HEK293 (cell line): ENCODE results near the gene ILF3.

Experiments used
- BCL11A ChIP-seq: fragments of 450-650 bp; formaldehyde crosslinking; IDR thresholded peaks from 2 replicates; pipeline ENCODE4 v1.5.1; 2016; ENCODE audit warnings: low read depth, missing biosample characterization, missing genetic modification characterization
- CTCF ChIP-seq: fragments of 450-650 bp; formaldehyde crosslinking; IDR thresholded peaks from 2 replicates; pipeline ENCODE4 v1.5.1; 2016; ENCODE audit warnings: missing biosample characterization, missing genetic modification characterization
- MYNN ChIP-seq: fragments of 450-650 bp; formaldehyde crosslinking; IDR thresholded peaks from 2 replicates; pipeline ENCODE4 v1.5.1; 2016; ENCODE audit warnings: missing biosample characterization, missing genetic modification characterization, borderline replicate concordance
- YY2 ChIP-seq: fragments of 450-650 bp; formaldehyde crosslinking; IDR thresholded peaks from 2 replicates; pipeline ENCODE4 v1.5.1; 2016; ENCODE audit warnings: missing biosample characterization, missing genetic modification characterization
- ZBTB21 ChIP-seq: fragments of 450-650 bp; formaldehyde crosslinking; IDR thresholded peaks from 2 replicates; pipeline ENCODE4 v1.5.1; 2017; ENCODE audit warnings: missing biosample characterization, missing genetic modification characterization
- ZBTB49 ChIP-seq: fragments of 450-650 bp; formaldehyde crosslinking; IDR thresholded peaks from 2 replicates; pipeline ENCODE4 v1.5.1; 2016; ENCODE audit warnings: missing biosample characterization, missing genetic modification characterization, low read depth
- ZFP37 ChIP-seq: fragments of 450-650 bp; formaldehyde crosslinking; IDR thresholded peaks from 2 replicates; pipeline ENCODE4 v1.5.1; 2016; ENCODE audit warnings: missing biosample characterization, missing genetic modification characterization
- ZNF146 ChIP-seq: fragments of 450-650 bp; formaldehyde crosslinking; IDR thresholded peaks from 2 replicates; pipeline ENCODE4 v1.5.1; 2016; ENCODE audit warnings: missing biosample characterization, missing genetic modification characterization
- ZNF16 ChIP-seq: fragments of 450-650 bp; formaldehyde crosslinking; IDR thresholded peaks from 2 replicates; pipeline ENCODE4 v1.5.1; 2016; ENCODE audit warnings: low read depth, missing biosample characterization, missing genetic modification characterization
- ZNF18 ChIP-seq: fragments of 450-650 bp; formaldehyde crosslinking; IDR thresholded peaks from 2 replicates; pipeline ENCODE4 v1.5.1; 2016; ENCODE audit warnings: missing biosample characterization, missing genetic modification characterization
- ZNF302 ChIP-seq: fragments of 450-650 bp; formaldehyde crosslinking; IDR thresholded peaks from 2 replicates; pipeline ENCODE4 v1.5.1; 2016; ENCODE audit warnings: missing biosample characterization, missing genetic modification characterization, low read depth

GRCh38 chr19:10621966-10622365, 32.2 kb upstream of the ILF3 start:
- TF ChIP-seq MYNN (tag by site-specific recombination), result no peak
- TF ChIP-seq ZFP37, result no peak
- no peak for TF ChIP-seq ZNF16 (tag by site-specific recombination)
- TF ChIP-seq BCL11A (tag by site-specific recombination), result no peak
- TF ChIP-seq ZNF18, result no peak
- TF ChIP-seq CTCF, result no peak
- no peak for TF ChIP-seq ZBTB21 (tag by site-specific recombination)
- TF ChIP-seq ZNF302 (tag by site-specific recombination), result no peak
- no peak for TF ChIP-seq YY2 (tag by site-specific recombination)
- TF ChIP-seq ZBTB49 (tag by site-specific recombination), result no peak
- no peak for TF ChIP-seq ZNF146 (tag by site-specific recombination)
